SK-N-SH (cell line): Measurements from ENCODE around the gene ABCB9. TPM values are rescaled to one million over a fixed set of nuclear protein-coding genes. Genes with fewer than 3 reads are reported as not detected.
A peak's percentile ranks its signal among the peaks of the same experiment; 100 is the strongest.

Experiments
- CTCF ChIA-PET: fragments of 300-600, 350-600 bp; formaldehyde crosslinking; extraction: SDS; loops from one replicate; lab custom pipeline; 2021; lab: Yijun Ruan, JAX
- POLR2A ChIA-PET: fragments of 350-600 bp; sonication (Branson Sonifier 250); formaldehyde crosslinking; extraction: SDS; loops from one replicate; lab custom pipeline; 2020; ENCODE audit warnings: antibody characterized with exemption, inconsistent platforms; lab: Yijun Ruan, JAX
- DNase-seq: peaks from one replicate; pipeline ENCODE4 v3.0.0; 2012
- H2AFZ ChIP-seq: fragments of 200-600 bp; sonication (generic); 2 replicates; pipeline ENCODE4 v1.8.1; 2016; ENCODE audit warnings: antibody characterized with exemption, mild to moderate bottlenecking, low read depth
- H3F3A ChIP-seq: fragments of 200-600 bp; sonication (generic); replicated peaks from 2 replicates; pipeline ENCODE3; 2016; ENCODE audit warnings: antibody characterized with exemption, mild to moderate bottlenecking; ENCODE audit not compliant: insufficient read depth
- H3K27ac ChIP-seq, 2 experiments: fragments of 200-500 bp in 1 of 2; fragments of 200-600 bp in 1 of 2; sonication (Bioruptor generic) in 1 of 2; sonication (generic), shearing (Covaris generic) in 1 of 2; 2 replicates each; pipeline versions ENCODE4 v1.5.1 to v1.6.1; 2014 to 2016; ENCODE audit warnings: low read depth in 2 of 2, inconsistent platforms in 1 of 2, low read length in 1 of 2, mild to moderate bottlenecking in 1 of 2, mixed read lengths in 1 of 2
- H3K27me3 ChIP-seq: fragments of 200-600 bp; sonication (generic), shearing (Covaris generic); 2 replicates; pipeline ENCODE4 v1.6.1; 2016; ENCODE audit warnings: mixed run types; ENCODE audit not compliant: insufficient read depth
- H3K36me3 ChIP-seq, 2 experiments: fragments of 200-500 bp in 1 of 2; fragments of 200-600 bp in 1 of 2; sonication (Bioruptor generic) in 1 of 2; sonication (generic) in 1 of 2; replicated peaks in 1 of 2; 2 replicates each; pipeline versions ENCODE3 to v1.5.1; 2014 to 2016; ENCODE audit warnings: low read length in 1 of 2, mild to moderate bottlenecking in 1 of 2; ENCODE audit not compliant: insufficient read depth in 2 of 2, control insufficient read depth in 1 of 2
- H3K4me1 ChIP-seq, 2 experiments: fragments of 200-500 bp in 1 of 2; fragments of 200-600 bp in 1 of 2; sonication (Bioruptor generic) in 1 of 2; sonication (generic), shearing (Covaris generic) in 1 of 2; 2 replicates each; pipeline versions ENCODE4 v1.5.1 to v1.6.1; 2014 to 2016; ENCODE audit warnings: low read depth in 1 of 2, low read length in 1 of 2, mixed run types in 1 of 2; ENCODE audit not compliant: insufficient read depth in 2 of 2, control insufficient read depth in 1 of 2
- H3K4me2 ChIP-seq: fragments of 200-600 bp; sonication (generic), shearing (Covaris generic); 2 replicates; pipeline ENCODE4 v1.6.1; 2017; ENCODE audit warnings: mixed run types
- H3K4me3 ChIP-seq, 2 experiments: fragments of 200-500 bp in 1 of 2; fragments of 200-600 bp in 1 of 2; sonication (Bioruptor generic) in 1 of 2; sonication (generic), shearing (Covaris generic) in 1 of 2; 2 replicates each; pipeline versions ENCODE4 v1.5.1 to v1.8.1; 2014 to 2016; ENCODE audit warnings: low read depth in 2 of 2, inconsistent platforms in 1 of 2, low read length in 1 of 2, mild to moderate bottlenecking in 1 of 2, mixed read lengths in 1 of 2, moderate library complexity in 1 of 2
- H3K79me2 ChIP-seq: fragments of 200-600 bp; sonication (generic); 2 replicates; pipeline ENCODE4 v1.8.1; 2017; ENCODE audit warnings: mild to moderate bottlenecking; ENCODE audit not compliant: insufficient read depth
- H3K9ac ChIP-seq: fragments of 200-600 bp; sonication (generic); 2 replicates; pipeline ENCODE4 v1.6.1; 2017; ENCODE audit warnings: mixed run types
- H3K9me2 ChIP-seq: fragments of 200-600 bp; sonication (generic); 2 replicates; pipeline ENCODE4 v1.6.1; 2017; ENCODE audit warnings: mixed run types
- H3K9me3 ChIP-seq: fragments of 200-600 bp; sonication (generic); 2 replicates; pipeline ENCODE4 v1.6.1; 2017; ENCODE audit warnings: mixed run types, mild to moderate bottlenecking, moderate library complexity
- H4K20me1 ChIP-seq: fragments of 200-600 bp; sonication (generic); 2 replicates; pipeline ENCODE4 v1.6.1; 2017; ENCODE audit warnings: mild to moderate bottlenecking, mixed run types; ENCODE audit not compliant: insufficient read depth
- CHD2 ChIP-seq: fragments of 150-350 bp; IDR thresholded peaks from 2 replicates; pipeline ENCODE4 v1.6.1; 2018; ENCODE audit warnings: low read length; ENCODE audit not compliant: partially characterized antibody
- CTCF ChIP-seq: fragments of 200-600 bp; sonication (generic); IDR thresholded peaks from 2 replicates; pipeline ENCODE4 v1.6.1; 2017; ENCODE audit warnings: antibody characterized with exemption, mild to moderate bottlenecking, moderate library complexity
- EP300 ChIP-seq, 2 experiments: IDR thresholded peaks; 2 replicates each; pipeline versions ENCODE4 v1.4.0 to v1.6.1; 2012; ENCODE audit warnings: borderline replicate concordance in 1 of 2, low read depth in 1 of 2, low read length in 1 of 2
- EZH2phosphoT487 ChIP-seq: fragments of 200-600 bp; sonication (generic); IDR thresholded peaks from 2 replicates; pipeline ENCODE4 v1.6.1; 2017; ENCODE audit warnings: low read depth, mixed run types, mild to moderate bottlenecking, antibody characterized with exemption, moderate library complexity, borderline replicate concordance
- FOXM1 ChIP-seq: IDR thresholded peaks from 2 replicates; pipeline ENCODE4 v1.4.0; 2012; ENCODE audit warnings: low read depth, mild to moderate bottlenecking
- GABPA ChIP-seq: IDR thresholded peaks from 2 replicates; pipeline ENCODE4 v1.4.0; 2012; ENCODE audit warnings: low read depth, mild to moderate bottlenecking
- GATA2 ChIP-seq: sonication (generic); formaldehyde crosslinking; IDR thresholded peaks from 2 replicates; pipeline ENCODE4 v1.5.0; 2020; ENCODE audit warnings: mild to moderate bottlenecking, missing genetic modification reagents
- IRF3 ChIP-seq: fragments of 150-350 bp; IDR thresholded peaks from 2 replicates; pipeline ENCODE4 v1.6.1; 2016; ENCODE audit warnings: mild to moderate bottlenecking, low read depth, low read length
- JUND ChIP-seq: IDR thresholded peaks from 2 replicates; pipeline ENCODE4 v1.4.0; 2012
- MAX ChIP-seq: IDR thresholded peaks from 2 replicates; pipeline ENCODE4 v1.4.0; 2012; ENCODE audit warnings: low read depth
- MEF2A ChIP-seq: IDR thresholded peaks from 2 replicates; pipeline ENCODE4 v1.4.0; 2012; ENCODE audit warnings: low read depth, borderline replicate concordance
- MXI1 ChIP-seq: IDR thresholded peaks from 2 replicates; pipeline ENCODE4 v1.6.1; 2012; ENCODE audit warnings: mild to moderate bottlenecking, low read depth, low read length, improper control_type of control experiment
- REST ChIP-seq: IDR thresholded peaks from 2 replicates; pipeline ENCODE4 v1.6.1; 2012; ENCODE audit warnings: mild to moderate bottlenecking, low read depth, low read length, moderate library complexity
- SIN3A ChIP-seq: IDR thresholded peaks from 2 replicates; pipeline ENCODE4 v1.6.1; 2012; ENCODE audit warnings: low read depth, mild to moderate bottlenecking, low read length, moderate library complexity, borderline replicate concordance
- TCF12 ChIP-seq: IDR thresholded peaks from 2 replicates; pipeline ENCODE4 v1.4.0; 2012
- TEAD4 ChIP-seq: IDR thresholded peaks from 2 replicates; pipeline ENCODE4 v1.4.0; 2012; ENCODE audit warnings: mild to moderate bottlenecking, borderline replicate concordance; ENCODE audit not compliant: insufficient read depth
- USF1 ChIP-seq: IDR thresholded peaks from 2 replicates; pipeline ENCODE4 v1.4.0; 2012; ENCODE audit warnings: low read depth, borderline replicate concordance
- USF2 ChIP-seq: fragments of 150-350 bp; IDR thresholded peaks from 2 replicates; pipeline ENCODE4 v1.6.1; 2017; ENCODE audit warnings: antibody characterized with exemption, low read length, low read depth, borderline replicate concordance
- YY1 ChIP-seq: IDR thresholded peaks from 2 replicates; pipeline ENCODE4 v1.4.0; 2012; ENCODE audit warnings: low read depth, mild to moderate bottlenecking
- WGBS: methylation state at CpG from one replicate; pipeline ENCODE4 v1.1.6; 2017; ENCODE audit warnings: low lambda C conversion rate; 5-methylcytosine and 5-hydroxymethylcytosine counted together
- polyA plus RNA-seq, 3 experiments: library from polyadenylated mRNA; depleted of rRNA; stranded (reverse); fragments of >200 nt; gene quantifications; 2 replicates each; pipeline ENCODE4 v1.2.3, GENCODE V29; 2012
- TF ChIP-seq, protein P1 (sequence below): IDR thresholded peaks from 2 replicates; pipeline ENCODE4; 2012

Gene ABCB9
- polyA plus RNA-seq, 1 of the 3 experiments (the other 2 are of a cell fraction): 6.2 TPM

GRCh38 chr12:122979001-122979907 is 13.0 kb upstream of the ABCB9 start:
- WGBS: 80% methylated on average over 25 of the region's 28 CpGs
- Histone ChIP-seq H3K27ac (peak overlapping the region; percentile 51 to 76; a peak in 2 of 4 replicates), H3K4me2 (peak overlapping the region; percentile 96), H3K9ac (peak overlapping the region; percentile 92), H3K4me3 (peak overlapping the region; percentile 96), H3K4me1 (peaks cover 13 to 46% of the 10 kb centered on the region in 2 experiments; a peak in 3 of 4 replicates), H3K36me3 (peaks cover 0 to 22% of the 10 kb centered on the region in 2 experiments), H4K20me1 (peaks cover 10% of the 10 kb centered on the region; the same call in 1 of the 2 replicates), H2AFZ (0 out of 2 replicates have a peak overlapping the region, but pooled peaks have one; percentile 45), H3K9me2 (no peaks in the 10 kb centered on the region), H3K79me2 (peaks cover 79% of the 10 kb centered on the region), H3K9me3 (no peaks in the 10 kb centered on the region), H3F3A (peaks cover 3% of the 10 kb centered on the region), H3K27me3 (no peaks in the 10 kb centered on the region)
- ChIA-PET POLR2A (interaction anchor here (0.7 to 2.0 kb wide), 4 partner anchors 10 to 254 kb away, joined by 3 to 6 read pairs (median 4); partner anchors contain the start of genes MPHOSPH9 and MTRFR), CTCF (interaction anchor here (0.6 to 5.0 kb wide), 3 partner anchors 9 to 259 kb away, joined by 4 to 25 read pairs (median 5); no protein-coding TSS in a partner anchor)
- DNase-seq: peak; percentile 48
- TF ChIP-seq MAX (no peak), SIN3A (no peak), REST (no peak), EZH2phosphoT487 (no peak), YY1 (no peak), CTCF (no peak), USF1 (no peak), FOXM1 (no peak), GATA2 (CRISPR knock-in tag) (no peak), MEF2A (no peak), IRF3 (no peak), TCF12 (no peak), USF2 (no peak), EP300 (IDR thresholded peaks at IDR 0.05; ENCODE audit: borderline replicate concordance in 1 of 2, low read depth in 1 of 2, low read length in 1 of 2) (no peak), TEAD4 (no peak), MXI1 (no peak), CHD2 (no peak), GABPA (no peak), JUND (no peak)
- TF ChIP-seq, protein P1, sequence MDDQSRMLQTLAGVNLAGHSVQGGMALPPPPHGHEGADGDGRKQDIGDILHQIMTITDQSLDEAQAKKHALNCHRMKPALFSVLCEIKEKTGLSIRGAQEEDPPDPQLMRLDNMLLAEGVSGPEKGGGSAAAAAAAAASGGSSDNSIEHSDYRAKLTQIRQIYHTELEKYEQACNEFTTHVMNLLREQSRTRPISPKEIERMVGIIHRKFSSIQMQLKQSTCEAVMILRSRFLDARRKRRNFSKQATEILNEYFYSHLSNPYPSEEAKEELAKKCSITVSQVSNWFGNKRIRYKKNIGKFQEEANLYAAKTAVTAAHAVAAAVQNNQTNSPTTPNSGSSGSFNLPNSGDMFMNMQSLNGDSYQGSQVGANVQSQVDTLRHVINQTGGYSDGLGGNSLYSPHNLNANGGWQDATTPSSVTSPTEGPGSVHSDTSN: no peak
